Femur (tissue), 1 donor: ENCODE results near the gene HBQ1.
"Not testable (repeated sequence)": the region's sequence is repeated elsewhere in the genome, so short reads cannot be mapped to it uniquely, and the experiment has no call there.

ENCODE experiments used
- DNase-seq: peaks from one replicate; pipeline ENCODE4 v3.0.0-alpha.2; 2017

The HBQ1 gene

DNA sequence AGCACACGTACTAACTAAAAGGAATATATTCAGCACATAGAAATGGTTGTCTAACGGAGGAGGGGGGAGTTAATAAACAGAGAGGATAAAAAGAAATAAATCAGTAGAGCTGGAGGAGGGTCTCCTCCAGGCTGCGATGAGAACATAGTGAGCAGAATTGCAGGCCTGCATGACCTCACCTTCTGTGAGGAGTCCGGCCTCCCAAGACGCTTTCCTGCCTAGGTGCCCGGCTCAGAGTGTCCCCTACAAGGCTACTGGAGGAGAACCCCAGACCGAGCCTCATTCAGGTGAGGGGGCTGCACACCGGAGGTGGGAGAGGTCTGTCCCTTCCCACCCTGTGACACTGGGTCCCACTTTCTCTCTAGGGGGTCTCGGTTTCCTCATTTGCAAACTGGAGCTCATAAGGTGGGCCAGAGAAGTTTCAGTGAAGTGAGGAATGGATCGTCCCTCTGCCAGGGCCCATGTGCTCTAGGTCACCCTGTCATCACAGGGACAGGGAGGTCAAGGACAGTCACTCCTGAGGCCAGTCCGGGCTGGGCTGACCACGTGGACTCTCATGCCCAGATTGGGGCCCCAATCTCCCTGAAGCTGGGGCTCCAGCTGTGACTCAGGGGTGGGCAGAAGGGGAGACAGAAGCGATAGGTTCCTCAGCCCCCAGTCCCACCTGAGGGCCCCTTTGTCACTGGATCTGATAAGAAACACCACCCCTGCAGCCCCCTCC is 17.8 kb upstream of the HBQ1 start:
- no peak for DNase-seq

DNA sequence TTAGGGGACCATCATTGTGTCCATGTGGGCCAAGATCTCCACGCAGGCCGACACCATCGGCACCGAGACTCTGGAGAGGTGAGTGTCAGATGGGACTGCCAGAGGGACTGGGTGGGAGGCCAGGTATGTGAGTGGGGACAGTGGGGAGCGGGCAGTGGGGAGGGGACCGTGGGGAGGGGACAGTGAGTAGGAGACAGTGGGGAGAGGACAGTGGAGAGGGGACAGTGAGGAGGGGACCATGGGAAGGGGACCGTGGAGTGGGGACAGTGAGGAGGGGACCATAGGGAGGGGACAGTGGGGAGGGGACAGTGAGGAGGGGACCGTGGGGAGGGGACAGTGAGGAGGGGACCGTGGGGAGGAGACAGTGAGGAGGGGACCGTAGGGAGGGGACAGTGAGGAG is 17.1 kb upstream of the HBQ1 start:
- DNase-seq, result not testable (repeated sequence)

DNA sequence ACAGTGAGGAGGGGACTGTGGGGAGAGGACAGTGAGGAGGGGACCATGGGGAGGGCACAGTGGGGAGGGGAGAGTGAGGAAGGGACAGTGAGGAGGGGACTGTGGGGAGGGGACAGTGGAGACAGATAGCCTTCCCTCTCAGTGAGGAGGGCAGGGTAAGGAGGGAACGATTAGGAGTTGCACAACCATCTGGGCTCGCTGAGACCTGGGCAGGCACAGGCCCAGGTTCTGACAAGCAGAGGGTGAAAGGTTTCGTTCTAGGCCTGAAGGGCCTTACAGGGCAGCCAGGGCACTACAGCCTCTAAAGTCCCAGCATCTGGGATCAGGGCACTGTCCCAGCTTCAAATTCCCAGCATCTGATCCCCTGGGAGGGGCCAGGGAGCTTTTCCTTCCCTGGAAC is 16.6 kb upstream of the HBQ1 start:
- DNase-seq, result not testable (repeated sequence)

DNA sequence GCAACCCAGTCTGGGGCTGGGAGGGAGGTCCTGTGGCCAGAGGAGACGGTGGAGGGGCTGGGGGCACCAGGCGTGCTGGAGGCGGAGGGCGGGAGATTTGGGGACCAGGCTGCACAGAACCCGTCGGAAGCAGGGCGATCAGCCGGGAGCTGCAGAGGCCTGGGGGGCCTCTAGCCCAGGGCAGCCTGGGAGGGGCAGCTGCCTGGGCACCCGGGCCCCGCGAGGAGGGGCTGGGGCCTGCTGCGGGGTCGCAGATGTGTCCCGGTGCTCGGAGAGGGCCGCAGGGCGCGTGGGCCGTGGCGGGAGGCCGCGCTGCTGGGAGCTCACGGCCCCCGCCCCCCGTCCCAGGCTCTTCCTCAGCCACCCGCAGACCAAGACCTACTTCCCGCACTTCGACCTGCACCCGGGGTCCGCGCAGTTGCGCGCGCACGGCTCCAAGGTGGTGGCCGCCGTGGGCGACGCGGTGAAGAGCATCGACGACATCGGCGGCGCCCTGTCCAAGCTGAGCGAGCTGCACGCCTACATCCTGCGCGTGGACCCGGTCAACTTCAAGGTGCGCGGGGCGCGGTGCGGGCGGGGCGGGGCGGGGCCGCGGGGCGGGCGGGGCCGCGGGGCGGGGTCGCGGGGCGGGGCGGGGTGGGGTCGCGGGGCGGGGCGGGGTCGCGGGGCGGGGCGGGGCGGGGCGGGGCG is 16.0 kb upstream of the HBQ1 start:
- not testable (repeated sequence) for DNase-seq

DNA sequence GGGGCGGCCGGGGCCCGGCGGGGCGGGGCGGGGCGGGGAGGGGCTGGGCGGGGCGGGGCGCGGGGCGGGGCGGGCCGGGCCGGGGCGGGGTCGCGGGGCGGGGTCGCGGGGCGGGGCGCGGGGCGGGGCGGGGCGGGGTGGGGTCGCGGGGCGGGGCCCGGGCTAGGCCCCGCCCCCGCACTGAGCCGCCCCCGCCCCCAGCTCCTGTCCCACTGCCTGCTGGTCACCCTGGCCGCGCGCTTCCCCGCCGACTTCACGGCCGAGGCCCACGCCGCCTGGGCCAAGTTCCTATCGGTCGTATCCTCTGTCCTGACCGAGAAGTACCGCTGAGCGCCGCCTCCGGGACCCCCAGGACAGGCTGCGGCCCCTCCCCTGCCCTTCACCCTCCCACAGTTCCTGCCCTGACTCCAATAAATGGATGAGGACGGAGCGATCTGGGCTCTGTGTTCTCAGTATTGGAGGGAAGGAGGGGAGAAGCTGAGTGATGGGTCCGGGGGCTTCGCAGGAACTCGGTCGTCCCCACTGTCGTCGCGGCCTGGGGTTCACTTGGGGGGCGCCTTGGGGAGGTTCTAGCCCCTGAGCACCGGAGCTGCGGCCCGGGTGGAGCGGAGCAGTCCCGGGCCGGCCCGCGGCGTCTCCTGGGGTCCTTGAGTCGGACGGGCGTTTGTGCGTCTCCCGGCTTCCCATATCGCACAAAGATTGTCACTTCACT is 15.3 kb upstream of the HBQ1 start:
- DNase-seq, result no peak

DNA sequence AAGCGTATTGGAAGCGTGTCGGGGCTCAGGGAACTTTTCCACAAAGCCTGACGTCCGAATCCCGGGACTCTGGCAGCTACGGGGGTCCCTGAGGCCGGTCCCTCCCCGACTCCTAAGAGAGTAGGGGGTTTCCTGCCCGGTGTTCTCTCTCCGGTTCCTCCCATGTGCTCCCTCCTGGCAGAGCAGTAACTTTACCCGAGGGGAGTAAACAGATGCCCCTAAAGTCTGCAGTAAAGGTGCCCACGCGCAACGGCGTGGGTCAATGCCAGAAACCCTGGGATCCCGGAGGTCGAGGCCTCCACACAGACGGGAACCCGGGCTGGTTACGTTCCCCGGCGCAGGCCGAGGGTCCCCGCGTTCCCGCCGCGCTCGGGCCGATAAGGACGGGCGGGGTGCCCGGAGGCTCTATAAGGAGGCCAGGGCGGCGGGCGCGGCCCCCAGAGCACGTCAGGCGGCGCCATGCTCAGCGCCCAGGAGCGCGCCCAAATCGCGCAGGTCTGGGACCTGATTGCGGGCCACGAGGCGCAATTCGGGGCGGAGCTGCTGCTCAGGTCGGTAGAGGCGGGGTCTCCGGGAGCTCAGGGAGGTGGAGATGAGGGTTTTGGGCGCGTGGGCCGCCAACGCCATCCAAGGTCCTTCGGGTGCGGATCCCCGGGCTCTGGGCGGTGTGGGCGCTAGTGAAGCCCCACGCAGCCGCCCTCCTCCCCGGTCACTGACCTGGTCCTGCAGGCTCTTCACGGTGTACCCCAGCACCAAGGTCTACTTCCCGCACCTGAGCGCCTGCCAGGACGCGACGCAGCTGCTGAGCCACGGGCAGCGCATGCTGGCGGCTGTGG is 14.5 kb upstream of the HBQ1 start, which contains the start of gene HBM:
HBM (plus strand) TSS at position 440 of the 836 bp plus-strand sequence; CDS start at position 460, 20 bp downstream.
- DNase-seq, result no peak

DNA sequence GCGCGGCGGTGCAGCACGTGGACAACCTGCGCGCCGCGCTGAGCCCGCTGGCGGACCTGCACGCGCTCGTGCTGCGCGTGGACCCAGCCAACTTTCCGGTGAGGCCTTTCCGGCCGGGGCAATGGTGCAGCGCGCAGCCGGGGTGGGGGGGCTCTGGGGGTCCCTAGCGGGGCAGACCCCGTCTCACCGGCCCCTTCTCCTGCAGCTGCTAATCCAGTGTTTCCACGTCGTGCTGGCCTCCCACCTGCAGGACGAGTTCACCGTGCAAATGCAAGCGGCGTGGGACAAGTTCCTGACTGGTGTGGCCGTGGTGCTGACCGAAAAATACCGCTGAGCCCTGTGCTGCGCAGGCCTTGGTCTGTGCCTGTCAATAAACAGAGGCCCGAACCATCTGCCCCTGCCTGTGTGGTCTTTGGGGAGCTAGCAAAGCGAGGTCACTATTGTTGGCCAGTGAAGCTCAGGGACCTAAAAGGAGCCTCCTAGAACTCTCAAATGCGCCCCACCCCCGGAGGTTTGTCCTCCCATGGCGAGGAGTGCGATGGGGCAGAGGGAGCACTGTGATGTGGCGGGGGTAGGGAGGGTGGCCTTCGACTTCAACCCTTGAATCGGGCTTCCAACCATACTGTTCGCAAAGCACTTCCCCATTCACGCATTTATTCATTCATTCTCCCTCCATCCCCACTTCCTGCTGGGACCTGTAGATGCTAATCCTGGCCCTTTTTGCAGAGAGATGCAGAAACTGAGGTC is 13.7 kb upstream of the HBQ1 start:
- DNase-seq, result no peak

DNA sequence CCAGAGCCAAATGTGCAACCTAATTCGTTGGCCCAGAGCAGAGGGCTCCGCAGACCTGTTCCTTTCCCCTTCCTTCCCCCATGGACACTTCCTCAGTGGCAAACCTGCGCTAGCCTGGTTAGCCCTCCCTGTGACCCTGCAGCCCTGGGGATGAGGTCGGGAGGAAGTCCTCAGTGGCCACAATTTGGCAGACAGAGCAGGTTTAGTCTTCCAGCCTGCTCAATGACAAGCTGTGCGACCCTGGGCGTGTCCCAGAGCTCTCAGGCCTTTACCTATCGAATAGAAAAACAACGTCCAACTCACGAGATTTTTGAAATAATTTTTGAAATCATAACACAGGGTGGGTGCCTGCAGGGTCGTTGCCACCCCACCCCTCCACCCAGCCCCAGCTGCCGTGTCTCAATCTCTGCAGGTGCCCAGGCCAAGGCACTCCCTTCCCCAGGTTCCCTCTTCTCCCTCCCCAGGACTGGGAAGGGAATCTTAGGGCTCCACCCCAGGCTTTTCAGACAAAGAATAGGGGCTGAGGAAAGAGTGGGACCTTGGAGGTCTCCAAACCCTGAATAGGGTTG is 13.1 kb upstream of the HBQ1 start:
- DNase-seq, result no peak

DNA sequence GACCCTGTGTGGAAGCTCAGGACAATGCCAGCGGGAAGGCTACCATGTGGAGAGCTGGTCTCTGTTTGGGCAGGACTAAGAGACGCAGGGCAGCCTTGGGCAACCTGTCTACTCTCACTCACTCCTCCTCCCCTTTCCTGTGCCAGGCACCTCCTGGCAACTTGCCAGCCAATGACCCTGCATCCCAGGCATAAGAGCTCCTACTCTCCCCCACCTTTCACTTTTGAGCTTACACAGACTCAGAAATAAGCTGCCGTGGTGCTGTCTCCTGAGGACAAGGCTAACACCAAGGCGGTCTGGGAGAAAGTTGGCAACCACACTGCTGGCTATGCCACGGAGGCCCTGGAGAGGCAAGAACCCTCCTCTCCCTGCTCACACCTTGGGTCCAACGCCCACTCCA is 11.8 kb upstream of the HBQ1 start:
- DNase-seq, result no peak

DNA sequence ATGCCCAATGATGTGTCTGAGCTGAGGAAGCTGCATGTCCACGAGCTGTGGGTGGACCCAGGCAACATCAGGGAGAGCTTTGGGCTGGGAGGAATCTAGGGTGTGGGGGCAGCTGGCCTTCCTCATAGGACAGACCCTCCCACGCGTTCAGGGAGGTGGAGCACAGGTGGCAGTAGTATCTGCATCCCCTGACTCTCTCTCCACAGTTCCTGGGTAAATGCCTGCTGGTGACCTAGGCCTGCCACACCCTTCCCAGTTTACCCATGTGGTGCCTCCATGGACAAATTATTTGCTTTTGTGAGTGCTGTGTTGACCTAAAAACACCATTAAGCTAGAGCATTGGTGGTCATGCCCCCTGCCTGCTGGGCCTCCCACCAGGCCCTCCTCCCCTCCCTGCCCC is 11.2 kb upstream of the HBQ1 start:
- DNase-seq, result no peak

DNA sequence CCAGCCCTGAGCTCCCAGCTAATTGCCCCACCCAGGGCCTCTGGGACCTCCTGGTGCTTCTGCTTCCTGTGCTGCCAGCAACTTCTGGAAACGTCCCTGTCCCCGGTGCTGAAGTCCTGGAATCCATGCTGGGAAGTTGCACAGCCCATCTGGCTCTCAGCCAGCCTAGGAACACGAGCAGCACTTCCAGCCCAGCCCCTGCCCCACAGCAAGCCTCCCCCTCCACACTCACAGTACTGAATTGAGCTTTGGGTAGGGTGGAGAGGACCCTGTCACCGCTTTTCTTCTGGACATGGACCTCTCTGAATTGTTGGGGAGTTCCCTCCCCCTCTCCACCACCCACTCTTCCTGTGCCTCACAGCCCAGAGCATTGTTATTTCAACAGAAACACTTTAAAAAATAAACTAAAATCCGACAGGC is 10.2 kb upstream of the HBQ1 start:
- peak; percentile 45 for DNase-seq

DNA sequence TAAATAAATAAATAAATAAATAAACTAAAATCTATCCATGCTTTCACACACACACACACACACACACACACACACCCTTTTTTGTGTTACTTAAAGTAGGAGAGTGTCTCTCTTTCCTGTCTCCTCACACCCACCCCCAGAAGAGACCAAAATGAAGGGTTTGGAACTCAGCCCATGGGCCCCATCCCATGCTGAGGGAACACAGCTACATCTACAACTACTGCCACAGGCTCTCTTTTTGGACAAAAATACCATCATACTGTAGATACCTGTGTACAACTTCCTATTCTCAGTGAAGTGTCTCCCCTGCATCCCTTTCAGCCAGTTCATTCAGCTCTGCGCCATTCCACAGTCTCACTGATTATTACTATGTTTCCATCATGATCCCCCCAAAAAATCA is 9.5 kb upstream of the HBQ1 start:
- no peak for DNase-seq

DNA sequence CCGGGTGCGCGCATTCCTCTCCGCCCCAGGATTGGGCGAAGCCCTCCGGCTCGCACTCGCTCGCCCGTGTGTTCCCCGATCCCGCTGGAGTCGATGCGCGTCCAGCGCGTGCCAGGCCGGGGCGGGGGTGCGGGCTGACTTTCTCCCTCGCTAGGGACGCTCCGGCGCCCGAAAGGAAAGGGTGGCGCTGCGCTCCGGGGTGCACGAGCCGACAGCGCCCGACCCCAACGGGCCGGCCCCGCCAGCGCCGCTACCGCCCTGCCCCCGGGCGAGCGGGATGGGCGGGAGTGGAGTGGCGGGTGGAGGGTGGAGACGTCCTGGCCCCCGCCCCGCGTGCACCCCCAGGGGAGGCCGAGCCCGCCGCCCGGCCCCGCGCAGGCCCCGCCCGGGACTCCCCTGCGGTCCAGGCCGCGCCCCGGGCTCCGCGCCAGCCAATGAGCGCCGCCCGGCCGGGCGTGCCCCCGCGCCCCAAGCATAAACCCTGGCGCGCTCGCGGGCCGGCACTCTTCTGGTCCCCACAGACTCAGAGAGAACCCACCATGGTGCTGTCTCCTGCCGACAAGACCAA is 7.8 kb upstream of the HBQ1 start, which contains the start of gene HBA2:
HBA2 (plus strand) TSS at position 503 of the 568 bp plus-strand sequence; CDS start at position 540, 37 bp downstream.
- not testable (repeated sequence) for DNase-seq

DNA sequence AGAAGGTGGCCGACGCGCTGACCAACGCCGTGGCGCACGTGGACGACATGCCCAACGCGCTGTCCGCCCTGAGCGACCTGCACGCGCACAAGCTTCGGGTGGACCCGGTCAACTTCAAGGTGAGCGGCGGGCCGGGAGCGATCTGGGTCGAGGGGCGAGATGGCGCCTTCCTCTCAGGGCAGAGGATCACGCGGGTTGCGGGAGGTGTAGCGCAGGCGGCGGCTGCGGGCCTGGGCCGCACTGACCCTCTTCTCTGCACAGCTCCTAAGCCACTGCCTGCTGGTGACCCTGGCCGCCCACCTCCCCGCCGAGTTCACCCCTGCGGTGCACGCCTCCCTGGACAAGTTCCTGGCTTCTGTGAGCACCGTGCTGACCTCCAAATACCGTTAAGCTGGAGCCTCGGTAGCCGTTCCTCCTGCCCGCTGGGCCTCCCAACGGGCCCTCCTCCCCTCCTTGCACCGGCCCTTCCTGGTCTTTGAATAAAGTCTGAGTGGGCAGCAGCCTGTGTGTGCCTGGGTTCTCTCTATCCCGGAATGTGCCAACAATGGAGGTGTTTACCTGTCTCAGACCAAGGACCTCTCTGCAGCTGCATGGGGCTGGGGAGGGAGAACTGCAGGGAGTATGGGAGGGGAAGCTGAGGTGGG is 6.9 kb upstream of the HBQ1 start:
- not testable (repeated sequence) for DNase-seq

DNA sequence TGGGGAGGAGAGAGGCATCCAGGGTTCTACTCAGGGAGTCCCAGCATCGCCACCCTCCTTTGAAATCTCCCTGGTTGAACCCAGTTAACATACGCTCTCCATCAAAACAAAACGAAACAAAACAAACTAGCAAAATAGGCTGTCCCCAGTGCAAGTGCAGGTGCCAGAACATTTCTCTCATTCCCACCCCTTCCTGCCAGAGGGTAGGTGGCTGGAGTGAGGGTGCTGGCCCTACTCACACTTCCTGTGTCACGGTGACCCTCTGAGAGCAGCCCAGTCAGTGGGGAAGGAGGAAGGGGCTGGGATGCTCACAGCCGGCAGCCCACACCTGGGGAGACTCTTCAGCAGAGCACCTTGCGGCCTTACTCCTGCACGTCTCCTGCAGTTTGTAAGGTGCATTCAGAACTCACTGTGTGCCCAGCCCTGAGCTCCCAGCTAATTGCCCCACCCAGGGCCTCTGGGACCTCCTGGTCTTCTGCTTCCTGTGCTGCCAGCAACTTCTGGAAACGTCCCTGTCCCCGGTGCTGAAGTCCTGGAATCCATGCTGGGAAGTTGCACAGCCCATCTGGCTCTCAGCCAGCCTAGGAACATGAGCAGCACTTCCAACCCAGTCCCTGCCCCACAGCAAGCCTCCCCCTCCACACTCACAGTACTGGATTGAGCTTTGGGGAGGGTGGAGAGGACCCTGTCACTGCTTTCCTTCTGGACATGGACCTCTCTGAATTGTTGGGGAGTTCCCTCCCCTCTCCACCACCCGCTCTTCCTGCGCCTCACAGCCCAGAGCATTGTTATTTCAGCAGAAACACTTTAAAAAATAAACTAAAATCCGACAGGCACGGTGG is 6.1 kb upstream of the HBQ1 start:
- peak; percentile 50 for DNase-seq

DNA sequence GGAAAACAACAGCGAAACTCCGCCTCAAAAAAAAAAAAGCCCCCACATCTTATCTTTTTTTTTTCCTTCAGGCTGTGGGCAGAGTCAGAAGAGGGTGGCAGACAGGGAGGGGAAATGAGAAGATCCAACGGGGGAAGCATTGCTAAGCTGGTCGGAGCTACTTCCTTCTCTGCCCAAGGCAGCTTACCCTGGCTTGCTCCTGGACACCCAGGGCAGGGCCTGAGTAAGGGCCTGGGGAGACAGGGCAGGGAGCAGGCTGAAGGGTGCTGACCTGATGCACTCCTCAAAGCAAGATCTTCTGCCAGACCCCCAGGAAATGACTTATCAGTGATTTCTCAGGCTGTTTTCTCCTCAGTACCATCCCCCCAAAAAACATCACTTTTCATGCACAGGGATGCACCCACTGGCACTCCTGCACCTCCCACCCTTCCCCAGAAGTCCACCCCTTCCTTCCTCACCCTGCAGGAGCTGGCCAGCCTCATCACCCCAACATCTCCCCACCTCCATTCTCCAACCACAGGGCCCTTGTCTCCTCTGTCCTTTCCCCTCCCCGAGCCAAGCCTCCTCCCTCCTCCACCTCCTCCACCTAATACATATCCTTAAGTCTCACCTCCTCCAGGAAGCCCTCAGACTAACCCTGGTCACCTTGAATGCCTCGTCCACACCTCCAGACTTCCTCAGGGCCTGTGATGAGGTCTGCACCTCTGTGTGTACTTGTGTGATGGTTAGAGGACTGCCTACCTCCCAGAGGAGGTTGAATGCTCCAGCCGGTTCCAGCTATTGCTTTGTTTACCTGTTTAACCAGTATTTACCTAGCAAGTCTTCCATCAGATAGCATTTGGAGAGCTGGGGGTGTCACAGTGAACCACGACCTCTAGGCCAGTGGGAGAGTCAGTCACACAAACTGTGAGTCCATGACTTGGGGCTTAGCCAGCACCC is 5.0 kb upstream of the HBQ1 start:
- no peak for DNase-seq

DNA sequence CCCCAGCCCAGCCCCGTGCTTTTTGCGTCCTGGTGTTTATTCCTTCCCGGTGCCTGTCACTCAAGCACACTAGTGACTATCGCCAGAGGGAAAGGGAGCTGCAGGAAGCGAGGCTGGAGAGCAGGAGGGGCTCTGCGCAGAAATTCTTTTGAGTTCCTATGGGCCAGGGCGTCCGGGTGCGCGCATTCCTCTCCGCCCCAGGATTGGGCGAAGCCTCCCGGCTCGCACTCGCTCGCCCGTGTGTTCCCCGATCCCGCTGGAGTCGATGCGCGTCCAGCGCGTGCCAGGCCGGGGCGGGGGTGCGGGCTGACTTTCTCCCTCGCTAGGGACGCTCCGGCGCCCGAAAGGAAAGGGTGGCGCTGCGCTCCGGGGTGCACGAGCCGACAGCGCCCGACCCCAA is 4.3 kb upstream of the HBQ1 start:
- not testable (repeated sequence) for DNase-seq
